Eye (tissue), 1 donor: Measurements from ENCODE around the gene NUP85.
"Not testable (repeated sequence)": the region's sequence is repeated elsewhere in the genome, so short reads cannot be mapped to it uniquely, and the experiment has no call there.

Source experiments
- DNase-seq: peaks from one replicate; pipeline ENCODE4 v3.0.0-alpha.2; 2015

Gene NUP85

GRCh38 chr17:75242461-75243042, 37.1 kb downstream of the NUP85 start:
- DNase-seq = no peak

GRCh38 chr17:75244133-75244866, 38.8 kb downstream of the NUP85 start:
- DNase-seq = no peak

- no peak for DNase-seq
These were observed 39.5 kb downstream of the NUP85 start for GRCh38 chr17:75245011-75245410.

- DNase-seq = no peak
These were observed 40.9 kb downstream of the NUP85 start for GRCh38 chr17:75246404-75246803.

- DNase-seq = no peak
These were observed 44.1 kb downstream of the NUP85 start for GRCh38 chr17:75249564-75249963.

- no peak for DNase-seq
These were observed 44.6 kb downstream of the NUP85 start for GRCh38 chr17:75250009-75250471.

- DNase-seq = no peak
These were observed 46.7 kb downstream of the NUP85 start for GRCh38 chr17:75252039-75252816.

GRCh38 chr17:75255954-75256698, 50.6 kb downstream of the NUP85 start:
- DNase-seq = not testable (repeated sequence)

GRCh38 chr17:75257228-75257627, 51.7 kb downstream of the NUP85 start:
- DNase-seq = not testable (repeated sequence)

- no peak for DNase-seq
These were observed 55.3 kb downstream of the NUP85 start for GRCh38 chr17:75260641-75261335.

GRCh38 chr17:75261336-75262111, 56.0 kb downstream of the NUP85 start, which contains the start of the genes GGA3 and MRPS7:
Gene GGA3 (minus strand): TSS chr17:75261606. CDS start chr17:75261587, 19 bp downstream.
Gene MRPS7 (plus strand): TSS chr17:75261879. CDS start chr17:75261901, 22 bp downstream.
- peak; percentile 99 for DNase-seq

GRCh38 chr17:75262112-75262606, 56.7 kb downstream of the NUP85 start:
- no peak for DNase-seq

- no peak for DNase-seq
These were observed 57.6 kb downstream of the NUP85 start for GRCh38 chr17:75263055-75263454.

- DNase-seq = no peak
These were observed 60.3 kb downstream of the NUP85 start for GRCh38 chr17:75265614-75266315.

- peak; percentile 30 for DNase-seq
These were observed 61.1 kb downstream of the NUP85 start for GRCh38 chr17:75266316-75267152.

- no peak for DNase-seq
These were observed 61.6 kb downstream of the NUP85 start for GRCh38 chr17:75267153-75267410.

- DNase-seq = no peak
These were observed 62.1 kb downstream of the NUP85 start for GRCh38 chr17:75267411-75268232.

GRCh38 chr17:75269844-75270217, 64.4 kb downstream of the NUP85 start:
- no peak for DNase-seq
